Activated CD4-positive, alpha-beta T cell treated with anti-CD3 and anti-CD28 coated beads, Interleukin-2, amount 10 ng/mL, durations not matched to agents 24 days and 14 days (primary cell): Measurements from ENCODE around the gene PLD5. TPM values are rescaled to one million over a fixed set of nuclear protein-coding genes. Genes with fewer than 3 reads are reported as not detected.
A peak's percentile ranks its signal among the peaks of the same experiment; 100 is the strongest.

Source experiments
- DNase-seq: peaks from one replicate; pipeline ENCODE4 v3.0.0; 2022
- H3K27ac Mint-ChIP-seq: one replicate; pipeline ENCODE4 v1.8.0; 2022; ENCODE audit warnings: mild to moderate bottlenecking, mixed read lengths
- H3K27me3 Mint-ChIP-seq: one replicate; pipeline ENCODE4 v1.8.0; 2022; ENCODE audit warnings: mixed read lengths
- H3K36me3 Mint-ChIP-seq: one replicate; pipeline ENCODE4 v1.8.0; 2022; ENCODE audit warnings: low read depth, mild to moderate bottlenecking, mixed read lengths
- H3K4me1 Mint-ChIP-seq: one replicate; pipeline ENCODE4 v1.8.0; 2021; ENCODE audit warnings: mixed read lengths
- H3K4me3 Mint-ChIP-seq: one replicate; pipeline ENCODE4 v1.8.0; 2022; ENCODE audit warnings: mild to moderate bottlenecking, moderate library complexity, mixed read lengths
- H3K9me3 Mint-ChIP-seq: one replicate; pipeline ENCODE4 v1.8.0; 2021; ENCODE audit warnings: mixed read lengths
- intact Hi-C: fragments of 100-400 bp; cut with micrococcal nuclease; formaldehyde crosslinking; loops from one replicate; pipeline ENCODE4 v1.15.1; 2023
- total RNA-seq: library from RNA; stranded (reverse); gene quantifications from 2 replicates; pipeline ENCODE4 v1.2.3, GENCODE V29; 2022

Gene PLD5
- total RNA-seq: not detected in 2 replicates

DNA sequence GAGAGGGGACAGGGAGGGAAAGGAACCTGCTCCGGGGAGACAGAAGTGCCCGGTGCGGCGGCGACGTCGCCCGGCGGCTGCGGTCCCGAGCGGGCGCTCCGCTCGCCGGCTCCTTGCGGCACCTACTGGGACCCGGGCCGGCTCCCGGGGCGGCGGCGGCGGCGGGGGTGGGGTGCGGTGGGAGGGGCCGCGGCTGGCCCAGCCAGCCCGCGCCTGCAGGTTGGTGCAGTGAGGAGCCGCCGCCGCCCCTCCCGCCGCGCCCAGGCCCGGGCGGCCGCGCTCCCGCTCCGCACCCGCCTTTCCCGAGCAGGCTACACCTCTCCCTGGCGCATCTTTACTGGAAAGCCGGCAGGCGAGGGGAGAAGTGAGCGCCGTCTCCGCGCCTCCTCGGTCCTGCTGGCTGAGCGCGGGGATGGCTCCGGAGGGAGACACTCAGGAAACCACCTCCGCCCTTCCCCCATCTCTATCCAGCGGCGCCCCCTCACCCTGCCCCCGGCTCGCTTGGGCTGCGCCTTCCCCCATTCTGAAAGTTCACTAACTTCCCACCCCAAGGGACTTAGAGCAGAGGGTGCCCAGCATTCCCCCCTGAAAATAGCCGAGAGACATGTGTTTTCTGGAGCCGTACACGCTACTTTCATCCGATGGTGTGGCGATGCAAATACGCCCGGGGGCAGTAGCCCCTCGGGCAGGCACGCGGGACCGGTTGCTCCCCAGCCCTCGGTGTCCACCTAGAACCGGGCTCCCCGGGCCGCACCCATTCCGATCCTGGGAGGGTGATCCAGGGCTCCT, at the start of gene PLD5:
TSS of gene PLD5 (minus strand) at position 127 of the 789 bp plus-strand sequence.
- no peak within 1 kb of the TSS for H3K27ac Mint-ChIP-seq
- H3K27me3 Mint-ChIP-seq: peaks cover 42% of the 10 kb centered on the region
- H3K4me1 Mint-ChIP-seq: no peaks in the 10 kb centered on the region
- H3K9me3 Mint-ChIP-seq: no peaks in the 10 kb centered on the region
- peaks cover 2% of the 10 kb centered on the region for H3K36me3 Mint-ChIP-seq
- DNase-seq: no peak
- H3K4me3 Mint-ChIP-seq: peak within 1 kb of the TSS; percentile 63
- intact Hi-C loops: no loop called here

DNA sequence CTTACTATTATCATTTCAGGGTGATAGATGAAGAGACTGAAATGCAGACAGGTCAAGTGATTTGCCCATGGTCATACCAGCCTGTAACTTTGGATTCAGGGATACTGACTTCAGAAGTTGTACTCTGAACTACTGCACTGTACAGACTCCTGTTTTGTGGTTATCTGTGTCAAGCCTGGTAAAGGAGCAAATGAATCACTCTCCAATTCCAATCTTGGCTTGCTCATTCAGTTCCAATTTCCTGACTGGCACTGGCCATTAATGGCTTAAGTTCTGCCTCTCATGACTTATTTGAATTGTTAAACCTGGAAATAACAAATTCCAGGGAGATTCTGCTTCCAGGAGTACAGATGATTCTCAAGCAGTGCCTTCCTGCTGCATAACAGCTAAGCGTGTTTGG, 45.4 kb upstream of the PLD5 start:
- Mint-ChIP-seq H3K27ac (no peak overlapping the region), H3K9me3 (no peaks in the 10 kb centered on the region), H3K27me3 (no peaks in the 10 kb centered on the region), H3K4me1 (no peaks in the 10 kb centered on the region), H3K4me3 (no peak overlapping the region), H3K36me3 (no peaks in the 10 kb centered on the region)
- no peak for DNase-seq
- intact Hi-C loops: no loop called here

DNA sequence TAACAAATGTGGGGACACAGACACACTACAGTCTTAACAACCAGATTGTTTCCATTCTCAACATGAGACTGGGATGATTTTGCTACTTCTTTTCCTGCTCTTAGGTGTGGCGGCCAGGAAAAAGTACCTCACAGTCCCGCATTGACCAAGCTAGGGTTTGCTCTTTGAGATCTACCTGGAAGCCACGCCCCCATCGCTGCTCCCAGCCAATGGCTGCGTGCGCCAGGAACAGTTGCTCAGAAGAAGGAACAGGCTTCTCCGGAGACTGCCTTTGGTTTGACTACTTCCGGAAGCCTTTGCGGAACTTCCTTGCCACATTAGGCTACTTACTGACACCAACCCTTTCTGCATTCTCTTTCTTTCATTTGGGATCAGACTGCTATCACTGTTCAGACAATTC, 44.2 kb upstream of the PLD5 start:
- Mint-ChIP-seq H3K27me3 (no peaks in the 10 kb centered on the region), H3K36me3 (no peaks in the 10 kb centered on the region), H3K27ac (no peak overlapping the region), H3K4me1 (no peaks in the 10 kb centered on the region), H3K4me3 (no peak overlapping the region), H3K9me3 (no peaks in the 10 kb centered on the region)
- intact Hi-C loops: no loop called here
- no peak for DNase-seq

DNA sequence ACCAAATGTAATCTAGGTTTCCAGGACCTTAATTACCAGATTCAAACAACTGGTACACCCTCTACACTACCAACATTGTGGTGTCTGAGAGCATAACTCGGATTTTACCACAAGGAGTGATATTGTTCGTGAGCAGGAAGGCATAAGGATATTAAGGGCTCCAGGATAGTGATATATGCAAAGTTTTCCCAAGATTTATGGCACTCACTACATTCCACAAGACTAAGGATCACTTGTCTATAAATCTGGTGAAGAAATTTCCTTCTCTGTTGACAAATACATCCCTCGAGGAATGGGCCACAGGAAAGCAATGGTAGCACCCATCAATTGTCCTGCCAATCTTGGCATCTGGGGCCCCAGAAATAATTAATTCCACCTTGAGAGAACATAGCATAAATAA, 43.1 kb upstream of the PLD5 start:
- no peaks in the 10 kb centered on the region for H3K9me3 Mint-ChIP-seq
- no peak overlapping the region for H3K4me3 Mint-ChIP-seq
- intact Hi-C loops: no loop called here

DNA sequence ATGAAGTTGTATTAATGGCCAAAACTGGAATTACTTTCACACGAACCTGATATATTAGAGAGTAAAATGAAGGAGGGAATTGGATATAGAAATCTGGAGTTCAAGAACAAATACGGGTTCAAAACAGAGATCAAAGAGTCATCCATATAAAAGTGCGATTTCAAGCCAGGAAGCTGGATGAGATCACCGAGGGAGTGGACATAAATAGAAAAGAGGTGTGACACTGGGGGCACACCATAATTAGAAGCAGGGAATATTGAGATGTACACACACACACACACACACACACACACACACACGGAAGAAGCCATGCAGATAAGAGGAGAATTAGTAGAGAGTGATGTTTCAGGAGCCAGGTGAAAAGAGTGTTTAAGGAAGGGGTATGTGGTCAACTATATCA, 32.3 kb upstream of the PLD5 start:
- no peaks in the 10 kb centered on the region for H3K9me3 Mint-ChIP-seq
- no peaks in the 10 kb centered on the region for H3K36me3 Mint-ChIP-seq
- H3K4me1 Mint-ChIP-seq: no peaks in the 10 kb centered on the region
- no peak overlapping the region for H3K27ac Mint-ChIP-seq
- H3K4me3 Mint-ChIP-seq: no peak overlapping the region
- DNase-seq: no peak
- intact Hi-C loops: no loop called here
- no peaks in the 10 kb centered on the region for H3K27me3 Mint-ChIP-seq

More for the DNA sequence above, 43.1 kb upstream of the PLD5 start:
- DNase-seq: no peak
- H3K27ac Mint-ChIP-seq: no peak overlapping the region
- H3K4me1 Mint-ChIP-seq: no peaks in the 10 kb centered on the region
- H3K36me3 Mint-ChIP-seq: no peaks in the 10 kb centered on the region
- no peaks in the 10 kb centered on the region for H3K27me3 Mint-ChIP-seq

DNA sequence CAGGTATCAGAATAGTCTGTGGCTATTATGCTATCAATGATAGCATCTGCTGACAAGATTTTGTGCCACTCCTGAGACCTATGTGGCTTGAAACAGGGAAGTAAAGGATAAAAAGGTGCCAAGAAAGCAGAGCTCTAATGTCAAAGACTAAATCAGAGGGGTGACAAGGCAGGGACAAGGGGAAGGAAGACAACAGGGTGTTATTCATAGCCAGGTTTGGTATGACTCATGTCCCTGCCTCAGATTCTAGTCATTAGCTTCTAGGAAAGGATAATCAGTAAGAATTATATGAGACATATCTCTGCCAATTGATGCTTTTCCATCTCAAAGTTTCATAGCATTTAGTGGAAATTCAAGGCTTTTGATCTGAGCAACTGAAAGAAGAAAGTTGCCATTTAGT, 31.8 kb upstream of the PLD5 start:
- Mint-ChIP-seq H3K9me3 (no peaks in the 10 kb centered on the region), H3K27me3 (no peaks in the 10 kb centered on the region), H3K27ac (no peak overlapping the region), H3K4me1 (no peaks in the 10 kb centered on the region), H3K4me3 (no peak overlapping the region), H3K36me3 (no peaks in the 10 kb centered on the region)
- no peak for DNase-seq
- intact Hi-C loops: no loop called here

DNA sequence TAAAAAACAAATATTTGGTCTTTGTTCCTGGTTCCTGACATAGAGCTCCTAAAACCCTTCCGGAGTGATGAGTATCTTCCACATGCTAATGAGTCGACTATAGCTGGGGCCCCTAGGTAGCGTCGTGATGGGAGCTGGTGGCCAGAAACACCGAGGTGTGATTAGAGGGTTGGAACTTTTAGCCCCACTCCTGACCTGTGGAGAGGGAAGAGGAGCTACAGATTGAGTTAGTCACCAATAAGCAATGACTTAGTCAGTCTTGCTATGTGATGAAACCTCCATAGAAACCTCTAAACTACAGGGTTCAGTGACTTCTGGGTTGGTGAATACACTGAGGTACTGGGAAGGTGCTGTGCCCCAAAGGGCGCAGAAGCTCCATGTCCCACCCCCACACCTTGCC, 30.1 kb upstream of the PLD5 start:
- intact Hi-C loops: no loop called here
- H3K27ac Mint-ChIP-seq: no peak overlapping the region
- no peaks in the 10 kb centered on the region for H3K36me3 Mint-ChIP-seq
- no peaks in the 10 kb centered on the region for H3K4me1 Mint-ChIP-seq
- H3K4me3 Mint-ChIP-seq: no peak overlapping the region
- H3K27me3 Mint-ChIP-seq: no peaks in the 10 kb centered on the region
- DNase-seq: no peak
- no peaks in the 10 kb centered on the region for H3K9me3 Mint-ChIP-seq

DNA sequence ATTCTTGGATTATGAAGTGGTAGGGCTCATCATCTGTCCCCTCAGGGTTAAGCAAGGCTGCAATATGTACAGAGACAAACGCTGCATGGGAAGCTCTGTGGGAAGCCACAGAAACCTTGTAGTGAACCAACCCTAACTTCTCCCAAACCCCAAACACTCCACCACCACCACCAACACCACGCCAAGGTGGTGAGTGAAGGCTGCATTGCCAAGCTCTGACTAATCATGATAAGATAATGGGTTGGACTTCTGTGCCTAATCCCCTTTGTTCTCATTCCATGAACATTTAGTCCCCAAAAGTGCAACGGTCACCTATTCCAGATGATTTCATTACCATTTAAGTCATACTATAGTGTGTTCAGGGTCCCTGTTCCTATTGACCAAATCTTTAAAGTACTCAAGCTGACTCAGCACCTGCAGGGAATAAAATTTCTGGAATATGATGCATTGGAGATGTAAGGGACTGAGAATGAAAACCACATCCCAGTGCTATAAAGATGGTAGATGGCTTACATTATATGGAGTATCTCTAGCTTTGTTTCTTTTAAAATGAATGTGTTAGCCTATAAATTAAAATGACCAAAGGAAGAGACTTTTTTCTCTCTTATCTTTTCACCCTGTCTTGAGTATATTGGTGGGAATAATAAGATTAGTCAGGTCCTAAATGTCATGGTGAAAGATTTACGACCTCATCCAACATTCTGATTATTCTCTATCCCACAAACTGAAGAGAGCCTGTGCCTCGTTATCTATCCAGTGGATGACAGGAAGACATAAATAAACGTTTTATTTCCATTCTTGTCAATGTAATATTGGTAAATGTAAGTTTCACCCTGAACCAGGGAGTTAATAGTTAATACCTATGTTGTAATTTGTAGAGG, 22.6 kb upstream of the PLD5 start:
- no peaks in the 10 kb centered on the region for H3K36me3 Mint-ChIP-seq
- H3K9me3 Mint-ChIP-seq: no peaks in the 10 kb centered on the region
- H3K4me1 Mint-ChIP-seq: no peaks in the 10 kb centered on the region
- intact Hi-C loops: no loop called here
- H3K27me3 Mint-ChIP-seq: no peaks in the 10 kb centered on the region
- no peak for DNase-seq
- no peak overlapping the region for H3K4me3 Mint-ChIP-seq
- no peak overlapping the region for H3K27ac Mint-ChIP-seq

DNA sequence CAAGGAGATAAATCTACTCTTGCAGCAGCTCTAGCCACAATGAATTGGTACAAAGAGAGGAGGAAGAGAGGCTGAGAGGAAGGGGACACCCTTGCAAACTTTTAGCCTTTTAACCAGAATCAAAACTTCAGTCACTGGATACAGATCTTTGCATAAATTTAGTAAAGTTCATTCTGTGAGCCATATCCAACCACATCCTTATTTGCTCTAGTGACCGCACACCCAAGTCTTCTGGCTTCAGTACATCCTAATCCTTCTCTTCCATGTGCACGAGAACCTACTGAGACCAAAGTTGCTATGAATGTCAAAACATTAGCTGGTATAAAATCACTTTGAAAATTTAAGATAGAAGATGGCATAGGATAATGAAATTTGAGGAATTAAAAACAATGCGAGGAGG, 21.9 kb upstream of the PLD5 start:
- H3K36me3 Mint-ChIP-seq: no peaks in the 10 kb centered on the region
- no peak for DNase-seq
- no peaks in the 10 kb centered on the region for H3K27me3 Mint-ChIP-seq
- no peak overlapping the region for H3K4me3 Mint-ChIP-seq
- H3K27ac Mint-ChIP-seq: no peak overlapping the region
- intact Hi-C loops: no loop called here
- H3K4me1 Mint-ChIP-seq: no peaks in the 10 kb centered on the region
- H3K9me3 Mint-ChIP-seq: no peaks in the 10 kb centered on the region

DNA sequence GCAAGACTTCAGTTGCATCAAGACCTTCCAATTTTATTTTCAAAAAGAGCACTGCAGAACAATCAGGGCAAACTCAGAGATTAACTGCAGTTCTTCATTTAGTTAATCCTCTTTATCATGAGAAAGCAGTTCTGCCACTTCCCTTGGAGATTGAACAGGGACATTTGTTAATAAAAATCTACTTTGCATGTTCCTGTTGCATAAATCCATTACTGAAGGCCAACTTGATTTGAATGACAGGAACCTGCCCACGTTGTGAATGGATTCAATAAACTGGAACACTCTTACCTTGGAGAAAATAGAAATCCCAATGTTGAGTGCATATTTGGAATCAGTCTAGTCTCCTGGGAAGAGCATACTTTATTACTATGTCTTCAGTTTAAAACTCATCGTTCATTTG, 19.6 kb upstream of the PLD5 start:
- no peak overlapping the region for H3K4me3 Mint-ChIP-seq
- no peaks in the 10 kb centered on the region for H3K9me3 Mint-ChIP-seq
- H3K27me3 Mint-ChIP-seq: no peaks in the 10 kb centered on the region
- intact Hi-C loops: no loop called here
- no peaks in the 10 kb centered on the region for H3K4me1 Mint-ChIP-seq
- no peak for DNase-seq
- H3K27ac Mint-ChIP-seq: no peak overlapping the region
- H3K36me3 Mint-ChIP-seq: no peaks in the 10 kb centered on the region

DNA sequence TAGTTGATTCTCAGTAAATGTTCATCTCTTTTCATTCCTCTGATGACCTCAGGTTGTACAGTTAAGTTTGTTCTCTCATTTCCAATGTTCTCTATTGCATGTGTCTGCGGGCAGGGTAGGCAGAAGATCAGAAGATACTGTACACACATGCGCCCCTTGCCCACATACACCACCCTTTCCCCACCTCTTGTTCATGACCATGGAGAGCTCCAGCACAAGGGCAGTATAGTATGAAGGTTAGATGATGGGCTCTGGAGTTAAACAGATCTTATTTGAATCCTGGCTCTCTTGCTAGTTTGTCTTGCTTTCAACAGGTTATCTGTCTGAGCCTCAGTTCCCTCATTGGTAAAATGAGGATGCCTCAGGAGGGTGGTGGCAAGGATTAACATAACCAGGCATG, 17.8 kb upstream of the PLD5 start:
- no peaks in the 10 kb centered on the region for H3K27me3 Mint-ChIP-seq

DNA sequence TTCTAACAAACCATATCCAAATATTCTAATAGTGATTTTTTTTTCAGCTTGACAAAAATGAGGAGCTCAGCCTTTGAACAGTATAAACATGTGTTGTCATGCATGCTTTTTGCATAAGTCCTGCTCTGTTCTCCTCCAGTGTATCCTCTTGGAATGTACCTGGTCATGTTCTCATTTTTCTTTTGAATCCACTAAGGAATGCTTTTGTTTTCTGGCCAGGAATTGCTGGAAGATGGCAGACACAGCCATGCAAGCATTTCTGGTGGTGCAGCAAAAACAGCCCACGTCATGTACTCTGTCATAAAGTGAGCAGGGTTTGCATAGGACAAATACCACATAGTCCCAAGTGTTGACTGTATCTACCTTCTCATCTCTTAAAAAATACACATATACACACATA, 11.5 kb upstream of the PLD5 start:
- intact Hi-C loops: no loop called here
- H3K4me1 Mint-ChIP-seq: no peaks in the 10 kb centered on the region

More for the DNA sequence above, 17.8 kb upstream of the PLD5 start:
- H3K27ac Mint-ChIP-seq: no peak overlapping the region
- intact Hi-C loops: no loop called here
- H3K4me3 Mint-ChIP-seq: no peak overlapping the region
- no peak for DNase-seq
- no peaks in the 10 kb centered on the region for H3K4me1 Mint-ChIP-seq
- no peaks in the 10 kb centered on the region for H3K9me3 Mint-ChIP-seq
- H3K36me3 Mint-ChIP-seq: no peaks in the 10 kb centered on the region

DNA sequence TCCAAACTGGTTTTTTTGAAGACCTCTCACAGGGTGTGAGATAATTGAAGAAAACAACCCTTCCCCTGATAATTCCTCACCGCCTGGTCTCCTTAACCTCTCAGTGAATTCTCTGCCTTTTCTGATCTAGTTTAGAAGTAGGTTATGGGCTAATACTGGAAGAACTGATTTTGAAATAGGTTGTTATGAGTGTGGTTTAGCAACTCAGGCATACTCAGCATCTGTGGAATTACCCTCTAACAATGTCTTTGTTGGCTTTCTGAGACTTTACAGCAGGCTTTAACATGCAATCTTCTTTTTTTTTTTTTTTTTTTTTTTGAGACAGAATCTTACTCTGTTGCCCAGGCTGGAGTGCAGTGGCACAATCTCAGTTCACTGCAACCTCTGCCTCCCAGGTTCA, 10.3 kb upstream of the PLD5 start:
- Mint-ChIP-seq H3K4me1 (no peaks in the 10 kb centered on the region), H3K36me3 (no peaks in the 10 kb centered on the region), H3K4me3 (no peak overlapping the region), H3K9me3 (no peaks in the 10 kb centered on the region), H3K27me3 (no peaks in the 10 kb centered on the region), H3K27ac (no peak overlapping the region)
- intact Hi-C loops: no loop called here
- DNase-seq: no peak

More for the DNA sequence above, 11.5 kb upstream of the PLD5 start:
- no peak for DNase-seq
- Mint-ChIP-seq H3K4me3 (no peak overlapping the region), H3K9me3 (no peaks in the 10 kb centered on the region), H3K27ac (no peak overlapping the region), H3K36me3 (no peaks in the 10 kb centered on the region), H3K27me3 (no peaks in the 10 kb centered on the region)

DNA sequence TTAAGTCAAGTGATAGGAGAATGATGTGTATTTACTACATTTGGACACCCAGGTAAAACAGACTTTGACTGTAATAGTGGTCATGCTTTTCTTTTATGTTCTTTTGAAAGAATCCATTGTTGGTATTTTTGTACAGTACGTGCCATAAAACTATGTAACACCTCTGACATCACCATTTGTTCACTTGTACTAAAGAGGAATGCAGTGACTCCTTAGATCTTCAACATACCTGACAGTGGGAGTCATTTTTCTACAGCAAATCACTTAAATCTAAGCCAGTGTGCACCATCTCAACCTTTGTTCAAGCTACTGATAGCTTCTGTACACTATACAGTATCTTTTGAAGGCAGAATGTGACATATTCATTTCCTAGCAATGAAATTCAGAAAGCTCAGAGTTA, 6.3 kb upstream of the PLD5 start:
- no peak overlapping the region for H3K27ac Mint-ChIP-seq
- intact Hi-C loops: no loop called here
- no peak for DNase-seq
- no peaks in the 10 kb centered on the region for H3K4me1 Mint-ChIP-seq
- no peaks in the 10 kb centered on the region for H3K36me3 Mint-ChIP-seq
- no peaks in the 10 kb centered on the region for H3K9me3 Mint-ChIP-seq
- H3K4me3 Mint-ChIP-seq: no peak overlapping the region
- peaks cover 9% of the 10 kb centered on the region for H3K27me3 Mint-ChIP-seq
